SK-N-SH (cell line): ENCODE measurements around the gene HYAL2. TPM values are rescaled to one million over a fixed set of nuclear protein-coding genes. Genes with fewer than 3 reads are reported as not detected.

Source experiments
- CTCF ChIA-PET: fragments of 300-600, 350-600 bp; formaldehyde crosslinking; extraction: SDS; loops from one replicate; lab custom pipeline; 2021; lab: Yijun Ruan, JAX
- POLR2A ChIA-PET: fragments of 350-600 bp; sonication (Branson Sonifier 250); formaldehyde crosslinking; extraction: SDS; loops from one replicate; lab custom pipeline; 2020; ENCODE audit warnings: antibody characterized with exemption, inconsistent platforms; lab: Yijun Ruan, JAX
- DNase-seq: peaks from one replicate; pipeline ENCODE4 v3.0.0; 2012
- H2AFZ ChIP-seq: fragments of 200-600 bp; sonication (generic); 2 replicates; pipeline ENCODE4 v1.8.1; 2016; ENCODE audit warnings: antibody characterized with exemption, mild to moderate bottlenecking, low read depth
- H3F3A ChIP-seq: fragments of 200-600 bp; sonication (generic); replicated peaks from 2 replicates; pipeline ENCODE3; 2016; ENCODE audit warnings: antibody characterized with exemption, mild to moderate bottlenecking; ENCODE audit not compliant: insufficient read depth
- H3K27ac ChIP-seq, 2 experiments: fragments of 200-500 bp in 1 of 2; fragments of 200-600 bp in 1 of 2; sonication (Bioruptor generic) in 1 of 2; sonication (generic), shearing (Covaris generic) in 1 of 2; 2 replicates each; pipeline versions ENCODE4 v1.5.1 to v1.6.1; 2014 to 2016; ENCODE audit warnings: low read depth in 2 of 2, inconsistent platforms in 1 of 2, low read length in 1 of 2, mild to moderate bottlenecking in 1 of 2, mixed read lengths in 1 of 2
- H3K27me3 ChIP-seq: fragments of 200-600 bp; sonication (generic), shearing (Covaris generic); 2 replicates; pipeline ENCODE4 v1.6.1; 2016; ENCODE audit warnings: mixed run types; ENCODE audit not compliant: insufficient read depth
- H3K36me3 ChIP-seq, 2 experiments: fragments of 200-500 bp in 1 of 2; fragments of 200-600 bp in 1 of 2; sonication (Bioruptor generic) in 1 of 2; sonication (generic) in 1 of 2; replicated peaks in 1 of 2; 2 replicates each; pipeline versions ENCODE3 to v1.5.1; 2014 to 2016; ENCODE audit warnings: low read length in 1 of 2, mild to moderate bottlenecking in 1 of 2; ENCODE audit not compliant: insufficient read depth in 2 of 2, control insufficient read depth in 1 of 2
- H3K4me1 ChIP-seq, 2 experiments: fragments of 200-500 bp in 1 of 2; fragments of 200-600 bp in 1 of 2; sonication (Bioruptor generic) in 1 of 2; sonication (generic), shearing (Covaris generic) in 1 of 2; 2 replicates each; pipeline versions ENCODE4 v1.5.1 to v1.6.1; 2014 to 2016; ENCODE audit warnings: low read depth in 1 of 2, low read length in 1 of 2, mixed run types in 1 of 2; ENCODE audit not compliant: insufficient read depth in 2 of 2, control insufficient read depth in 1 of 2
- H3K4me2 ChIP-seq: fragments of 200-600 bp; sonication (generic), shearing (Covaris generic); 2 replicates; pipeline ENCODE4 v1.6.1; 2017; ENCODE audit warnings: mixed run types
- H3K4me3 ChIP-seq, 2 experiments: fragments of 200-500 bp in 1 of 2; fragments of 200-600 bp in 1 of 2; sonication (Bioruptor generic) in 1 of 2; sonication (generic), shearing (Covaris generic) in 1 of 2; 2 replicates each; pipeline versions ENCODE4 v1.5.1 to v1.8.1; 2014 to 2016; ENCODE audit warnings: low read depth in 2 of 2, inconsistent platforms in 1 of 2, low read length in 1 of 2, mild to moderate bottlenecking in 1 of 2, mixed read lengths in 1 of 2, moderate library complexity in 1 of 2
- H3K79me2 ChIP-seq: fragments of 200-600 bp; sonication (generic); 2 replicates; pipeline ENCODE4 v1.8.1; 2017; ENCODE audit warnings: mild to moderate bottlenecking; ENCODE audit not compliant: insufficient read depth
- H3K9ac ChIP-seq: fragments of 200-600 bp; sonication (generic); 2 replicates; pipeline ENCODE4 v1.6.1; 2017; ENCODE audit warnings: mixed run types
- H3K9me2 ChIP-seq: fragments of 200-600 bp; sonication (generic); 2 replicates; pipeline ENCODE4 v1.6.1; 2017; ENCODE audit warnings: mixed run types
- H3K9me3 ChIP-seq: fragments of 200-600 bp; sonication (generic); 2 replicates; pipeline ENCODE4 v1.6.1; 2017; ENCODE audit warnings: mixed run types, mild to moderate bottlenecking, moderate library complexity
- H4K20me1 ChIP-seq: fragments of 200-600 bp; sonication (generic); 2 replicates; pipeline ENCODE4 v1.6.1; 2017; ENCODE audit warnings: mild to moderate bottlenecking, mixed run types; ENCODE audit not compliant: insufficient read depth
- CHD2 ChIP-seq: fragments of 150-350 bp; IDR thresholded peaks from 2 replicates; pipeline ENCODE4 v1.6.1; 2018; ENCODE audit warnings: low read length; ENCODE audit not compliant: partially characterized antibody
- CTCF ChIP-seq: fragments of 200-600 bp; sonication (generic); IDR thresholded peaks from 2 replicates; pipeline ENCODE4 v1.6.1; 2017; ENCODE audit warnings: antibody characterized with exemption, mild to moderate bottlenecking, moderate library complexity
- EP300 ChIP-seq, 2 experiments: IDR thresholded peaks; 2 replicates each; pipeline versions ENCODE4 v1.4.0 to v1.6.1; 2012; ENCODE audit warnings: borderline replicate concordance in 1 of 2, low read depth in 1 of 2, low read length in 1 of 2
- FOXM1 ChIP-seq: IDR thresholded peaks from 2 replicates; pipeline ENCODE4 v1.4.0; 2012; ENCODE audit warnings: low read depth, mild to moderate bottlenecking
- GABPA ChIP-seq: IDR thresholded peaks from 2 replicates; pipeline ENCODE4 v1.4.0; 2012; ENCODE audit warnings: low read depth, mild to moderate bottlenecking
- MAX ChIP-seq: IDR thresholded peaks from 2 replicates; pipeline ENCODE4 v1.4.0; 2012; ENCODE audit warnings: low read depth
- MXI1 ChIP-seq: IDR thresholded peaks from 2 replicates; pipeline ENCODE4 v1.6.1; 2012; ENCODE audit warnings: mild to moderate bottlenecking, low read depth, low read length, improper control_type of control experiment
- NFIC ChIP-seq: IDR thresholded peaks from 2 replicates; pipeline ENCODE4 v1.4.0; 2012; ENCODE audit warnings: borderline replicate concordance
- NRF1 ChIP-seq: IDR thresholded peaks from 2 replicates; pipeline ENCODE4 v1.6.1; 2012; ENCODE audit warnings: low read depth, mild to moderate bottlenecking, low read length
- POLR2AphosphoS5 ChIP-seq: IDR thresholded peaks from 2 replicates; pipeline ENCODE4 v1.6.1; 2012; ENCODE audit warnings: low read depth, low read length
- RFX5 ChIP-seq: IDR thresholded peaks from 2 replicates; pipeline ENCODE4 v1.6.1; 2012; ENCODE audit warnings: mild to moderate bottlenecking, improper control_type of control experiment, low read length
- SIN3A ChIP-seq: IDR thresholded peaks from 2 replicates; pipeline ENCODE4 v1.6.1; 2012; ENCODE audit warnings: low read depth, mild to moderate bottlenecking, low read length, moderate library complexity, borderline replicate concordance
- SMC3 ChIP-seq: IDR thresholded peaks from 2 replicates; pipeline ENCODE4 v1.6.1; 2012; ENCODE audit warnings: low read depth, low read length, improper control_type of control experiment
- TAF1 ChIP-seq: IDR thresholded peaks from 2 replicates; pipeline ENCODE4 v1.6.1; 2012; ENCODE audit warnings: low read depth, mild to moderate bottlenecking, low read length, moderate library complexity, borderline replicate concordance
- TCF12 ChIP-seq: IDR thresholded peaks from 2 replicates; pipeline ENCODE4 v1.4.0; 2012
- USF2 ChIP-seq: fragments of 150-350 bp; IDR thresholded peaks from 2 replicates; pipeline ENCODE4 v1.6.1; 2017; ENCODE audit warnings: antibody characterized with exemption, low read length, low read depth, borderline replicate concordance
- WGBS: methylation state at CpG from one replicate; pipeline ENCODE4 v1.1.6; 2017; ENCODE audit warnings: low lambda C conversion rate; 5-methylcytosine and 5-hydroxymethylcytosine counted together
- polyA plus RNA-seq, 3 experiments: library from polyadenylated mRNA; depleted of rRNA; stranded (reverse); fragments of >200 nt; gene quantifications; 2 replicates each; pipeline ENCODE4 v1.2.3, GENCODE V29; 2012

HYAL2 gene
- polyA plus RNA-seq, 1 of the 3 experiments (the other 2 are of a cell fraction), result 135 TPM

- DNase-seq, result peak; percentile 100
- TF ChIP-seq TCF12, result no peak
- TF ChIP-seq MAX, result peak; percentile 87
- peak; percentile 75 for TF ChIP-seq NRF1
- no peak for TF ChIP-seq SMC3
- 0 out of 2 replicates have a peak, but pooled peaks have one; percentile 34 for TF ChIP-seq FOXM1
- peak; percentile 25 for TF ChIP-seq CHD2
- peak; percentile 13 to 41; a peak in 1 of 4 replicates for TF ChIP-seq EP300 (IDR thresholded peaks at IDR 0.05; ENCODE audit: borderline replicate concordance in 1 of 2, low read depth in 1 of 2, low read length in 1 of 2)
- peak; percentile 59; the same call in 1 of the 2 replicates for TF ChIP-seq SIN3A
- TF ChIP-seq MXI1, result peak; percentile 96
- TF ChIP-seq POLR2AphosphoS5, result peak; percentile 76
- TF ChIP-seq RFX5, result peak; percentile 59; the same call in 1 of the 2 replicates
- no peak; the same call in none of the 2 replicates for TF ChIP-seq TAF1
- Histone ChIP-seq H3K27me3 (no peaks in the 10 kb centered on the region), H3K9me3 (no peaks in the 10 kb centered on the region), H3F3A (peaks cover 3% of the 10 kb centered on the region), H3K27ac (peak overlapping the region; percentile 82 to 98), H4K20me1 (peaks cover 10% of the 10 kb centered on the region; the same call in 1 of the 2 replicates), H3K9ac (peak overlapping the region; percentile 78), H3K36me3 (no peaks in the 10 kb centered on the region), H3K4me3 (peak overlapping the region; percentile 77 to 79), H3K4me1 (peaks cover 10 to 33% of the 10 kb centered on the region in 2 experiments), H2AFZ (peak overlapping the region; percentile 84), H3K79me2 (peaks cover 57% of the 10 kb centered on the region), H3K9me2 (no peaks in the 10 kb centered on the region), H3K4me2 (peak overlapping the region; percentile 96)
- 0% methylated on average over 23 of the region's 79 CpGs for WGBS
- ChIA-PET POLR2A (interaction anchor here (0.5 to 3.6 kb wide), 16 partner anchors 10 to 232 kb away, joined by 3 to 38 read pairs (median 4); partner anchors contain the start of genes C3orf18, CYB561D2, HEMK1 and HYAL3), CTCF (interaction anchor here (0.7 to 6.8 kb wide), 17 partner anchors 10 to 229 kb away, joined by 3 to 60 read pairs (median 4); partner anchors contain the start of genes CYB561D2, HYAL1, HYAL2 and IFRD2)
Measured at GRCh38 chr3:50337175-50337861, 14.8 kb upstream of the HYAL2 start.

- CTCF ChIA-PET, result interaction anchor here (0.6 to 6.8 kb wide), 18 partner anchors 9 to 230 kb away, joined by 3 to 60 read pairs (median 4); partner anchors contain the start of genes CYB561D2, HYAL1, HYAL2 and IFRD2
- peak overlapping the region; percentile 37 for H2AFZ ChIP-seq
- H4K20me1 ChIP-seq, result peaks cover 10% of the 10 kb centered on the region; the same call in 1 of the 2 replicates
- H3K4me1 ChIP-seq, result peaks cover 10 to 33% of the 10 kb centered on the region in 2 experiments
- H3K9ac ChIP-seq, result peak overlapping the region; percentile 78
- H3K27ac ChIP-seq, result peak overlapping the region; percentile 82 to 86
- peaks cover 64% of the 10 kb centered on the region for H3K79me2 ChIP-seq
- no peaks in the 10 kb centered on the region for H3K27me3 ChIP-seq
- peaks cover 3% of the 10 kb centered on the region for H3F3A ChIP-seq
- peaks cover 2 to 6% of the 10 kb centered on the region in 2 experiments for H3K36me3 ChIP-seq
- no peaks in the 10 kb centered on the region for H3K9me3 ChIP-seq
- WGBS, result 0% methylated on average over 21 of the region's 31 CpGs
- TF ChIP-seq GABPA, result no peak
- TF ChIP-seq USF2, result no peak
- no peak for TF ChIP-seq NFIC
- TF ChIP-seq MXI1, result no peak
- TF ChIP-seq CTCF, result no peak
- TF ChIP-seq, all 33 proteins: peak for 0
- DNase-seq, result no peak
- Histone ChIP-seq H3K9me2 (no peaks in the 10 kb centered on the region), H3K4me3 (peak overlapping the region; percentile 77 to 79), H3K4me2 (peak overlapping the region; percentile 91)
- POLR2A ChIA-PET, result interaction anchor here (0.6 to 3.6 kb wide), 15 partner anchors 9 to 232 kb away, joined by 3 to 38 read pairs (median 4); partner anchors contain the start of genes C3orf18, CYB561D2, HEMK1 and HYAL3
Measured at GRCh38 chr3:50336452-50337174, 14.1 kb upstream of the HYAL2 start.
